K562 (cell line): ENCODE data around the gene XRRA1. TPM values are rescaled to one million over a fixed set of nuclear protein-coding genes. Genes with fewer than 3 reads are reported as not detected.

Source experiments
- ATAC-seq: fragments of 200-7000 bp; cut with Tn5 transposase; 3 replicates; pipeline ENCODE4 v1.9.1; 2020; ENCODE audit warnings: moderate library complexity
- BruUV-seq: library from RNA; stranded (reverse); fragments of 400-500 nt; replicated peaks from 2 replicates; lab custom pipeline; 2021; lab: Mats Ljungman, UMichigan
- CTCF ChIA-PET: fragments of 300-600 bp; formaldehyde crosslinking; extraction: SDS; loops from one replicate; lab custom pipeline; 2021; ENCODE audit warnings: low intra/inter-chr PET ratio; lab: Yijun Ruan, JAX
- POLR2A ChIA-PET: fragments of 300-600, 350-650 bp; sonication (Branson Sonifier 250); formaldehyde crosslinking; extraction: SDS; loops from one replicate; lab custom pipeline; 2021; ENCODE audit warnings: antibody characterized with exemption, inconsistent platforms; lab: Yijun Ruan, JAX
- DNase-seq, 4 experiments: peaks; one replicate each; pipeline versions ENCODE4 v3.0.0 to v3.0.0-alpha.2; 2011 to 2018; ENCODE audit warnings: low spot score in 3 of 4, mixed read lengths in 3 of 4; ENCODE audit errors: extremely low read depth in 1 of 4
- FAIRE-seq: peaks from 2 replicates; lab custom pipeline; 2011; peaks lifted over from hg19 to GRCh38; lab: Jason Lieb, UNC
- H2AFZ ChIP-seq: 2 replicates; pipeline ENCODE4 v1.6.0; 2011; ENCODE audit warnings: low read depth, low read length, control low read depth, inconsistent platforms
- H3K27ac ChIP-seq: fragments of 200-600 bp; 3 replicates; pipeline ENCODE4 v1.8.0; 2011; ENCODE audit warnings: low read depth, mild to moderate bottlenecking, control low read depth, inconsistent platforms, low read length, moderate library complexity, mixed read lengths; ENCODE audit errors: extremely low read depth
- H3K27me3 ChIP-seq, 2 experiments: fragments of 300-600 bp in 1 of 2; 2 replicates in 1 of 2; 3 replicates in 1 of 2; pipeline versions ENCODE4 v1.6.0 to v1.8.0; 2011; ENCODE audit warnings: inconsistent platforms in 2 of 2, low read length in 2 of 2, mild to moderate bottlenecking in 1 of 2, mixed read lengths in 1 of 2, moderate library complexity in 1 of 2; ENCODE audit not compliant: control insufficient read depth in 2 of 2, insufficient read depth in 2 of 2
- H3K36me3 ChIP-seq: fragments of 300-600 bp; 3 replicates; pipeline ENCODE4 v1.8.0; 2011; ENCODE audit warnings: mild to moderate bottlenecking, low read length, inconsistent platforms; ENCODE audit not compliant: control insufficient read depth, insufficient read depth
- H3K4me1 ChIP-seq, 2 experiments: fragments of 200-600 bp in 1 of 2; replicated peaks in 1 of 2; 2 replicates in 1 of 2; 3 replicates in 1 of 2; pipeline versions ENCODE4 v1.5.1 to v1.8.0; 2011; ENCODE audit warnings: inconsistent platforms in 2 of 2, low read length in 2 of 2, mild to moderate bottlenecking in 1 of 2, mixed read lengths in 1 of 2, moderate library complexity in 1 of 2; ENCODE audit not compliant: control insufficient read depth in 2 of 2, insufficient read depth in 2 of 2
- H3K4me2 ChIP-seq: 2 replicates; pipeline ENCODE4 v1.6.1; 2011; ENCODE audit warnings: low read length, control low read depth, inconsistent platforms, mixed read lengths; ENCODE audit not compliant: insufficient read depth
- H3K4me3 ChIP-seq: fragments of 200-600 bp; sonication (generic), shearing (Covaris generic); 2 replicates; pipeline ENCODE4 v1.5.1; 2016; ENCODE audit warnings: control low read depth, inconsistent platforms
- H3K79me2 ChIP-seq: fragments of 200-600 bp; 3 replicates; pipeline ENCODE4 v1.8.0; 2011; ENCODE audit warnings: low read length, inconsistent platforms; ENCODE audit not compliant: control insufficient read depth, insufficient read depth
- H3K9ac ChIP-seq, 2 experiments: 2 replicates each; pipeline versions ENCODE4 v1.6.0 to v1.6.1; 2011; ENCODE audit warnings: low read depth in 2 of 2, low read length in 2 of 2, control low read depth in 1 of 2, inconsistent platforms in 1 of 2, mild to moderate bottlenecking in 1 of 2, mixed read lengths in 1 of 2; ENCODE audit not compliant: insufficient read depth in 1 of 2
- H3K9me1 ChIP-seq: one replicate; pipeline ENCODE4 v1.6.0; 2011; ENCODE audit warnings: inconsistent platforms, mild to moderate bottlenecking, low read length, moderate library complexity; ENCODE audit not compliant: control insufficient read depth, insufficient read depth
- H3K9me3 ChIP-seq: replicated peaks from 2 replicates; pipeline ENCODE4 v1.5.1; 2011; ENCODE audit warnings: low read depth, low read length, inconsistent platforms; ENCODE audit not compliant: control insufficient read depth, insufficient read depth
- H4K20me1 ChIP-seq: replicated peaks from 2 replicates; pipeline ENCODE4 v1.6.1; 2011; ENCODE audit warnings: low read length, inconsistent platforms, mixed read lengths; ENCODE audit not compliant: control insufficient read depth, insufficient read depth
- RBM14 ChIP-seq: fragments of 200-400 bp; formaldehyde crosslinking; IDR thresholded peaks from 2 replicates; pipeline ENCODE4 v1.6.1; 2018; ENCODE audit warnings: low read depth, mild to moderate bottlenecking, low read length, moderate library complexity, borderline replicate concordance; ENCODE audit not compliant: insufficient read depth
- SLC30A9 ChIP-seq: fragments of 250-450 bp; sonication (Bioruptor Pico); IDR thresholded peaks from 2 replicates; pipeline ENCODE4 v1.8.0; 2022; ENCODE audit warnings: mild to moderate bottlenecking, moderate library complexity
- ZNF12 ChIP-seq: sonication (generic); formaldehyde crosslinking; IDR thresholded peaks from 2 replicates; pipeline ENCODE4 v1.4.0; 2020; ENCODE audit warnings: mild to moderate bottlenecking, missing genetic modification reagents
- ZNF76 ChIP-seq: fragments of 250-450 bp; sonication (Bioruptor Pico); IDR thresholded peaks from 2 replicates; pipeline ENCODE4 v1.4.0; 2020; ENCODE audit warnings: mild to moderate bottlenecking, moderate library complexity, borderline replicate concordance
- WGBS: fragments of 100-300 bp; shearing (Covaris generic); methylation state at CpG from one replicate; pipeline ENCODE4 v1.1.6; 2016; ENCODE audit warnings: low coverage, mixed read lengths; ENCODE audit not compliant: insufficient coverage; ENCODE audit errors: missing lambda C conversion rate; 5-methylcytosine and 5-hydroxymethylcytosine counted together
- in situ Hi-C: fragments of 300-500 bp; cut with MboI; formaldehyde crosslinking; loops from 4 replicates; pipeline ENCODE4 v1.15.0; 2018; ENCODE audit warnings: inconsistent platforms, mixed read lengths
- intact Hi-C: fragments of 100-400 bp; cut with micrococcal nuclease; formaldehyde crosslinking; loops from 2 replicates; pipeline ENCODE4 v1.14.2; 2022
- polyA plus RNA-seq, 8 experiments: library from polyadenylated mRNA; depleted of rRNA in 4 of 8; stranded (reverse) in 5 of 8; unstranded in 3 of 8; fragments of >200 nt; fragmentation: Nextera tagmentation in 2 of 8; fragmentation: Illumina TruSeq in 1 of 8; extraction: Ambion mirVana in 2 of 8; extraction: Trizol in 1 of 8; gene quantifications; 2 replicates each; pipeline versions ENCODE4 v1.2.1 to v1.2.3, GENCODE V29; 2011 to 2014; ENCODE audit warnings: inconsistent platforms in 1 of 8, missing spikeins in 1 of 8
- total RNA-seq, 7 experiments: library from RNA; depleted of rRNA in 6 of 7; stranded (reverse); fragments of >200 nt in 6 of 7; fragmentation: Illumina TruSeq in 2 of 7; extraction: Trizol in 2 of 7; gene quantifications; 2 replicates each; pipeline versions ENCODE4 v1.2.1 to v1.2.3, GENCODE V29; 2011 to 2021; ENCODE audit warnings: low replicate concordance in 1 of 7
- TF ChIP-seq, protein P1 (sequence below), 2 experiments: fragments of 450-650 bp; IDR thresholded peaks; 2 replicates each; pipeline ENCODE4 v1.6.1; 2016; ENCODE audit warnings: mild to moderate bottlenecking in 2 of 2, borderline replicate concordance in 1 of 2, low read depth in 1 of 2, moderate library complexity in 1 of 2
- TF ChIP-seq, protein P2 (sequence below): fragments of 450-650 bp; IDR thresholded peaks from 2 replicates; pipeline ENCODE4 v1.6.1; 2018; ENCODE audit warnings: mild to moderate bottlenecking, low read depth; ENCODE audit not compliant: partially characterized antibody
- TF ChIP-seq, protein P3 (sequence below): fragments of 450-650 bp; IDR thresholded peaks from 2 replicates; pipeline ENCODE4 v1.6.1; 2016; ENCODE audit warnings: missing biosample characterization, missing genetic modification characterization

Gene XRRA1
- total and polyA plus RNA-seq, 9 of the 15 experiments (the other 6 are each of a cell fraction or from before 2014, with no cell fraction given) = 5.0 to 22.5 (median 16.0) TPM

DNA sequence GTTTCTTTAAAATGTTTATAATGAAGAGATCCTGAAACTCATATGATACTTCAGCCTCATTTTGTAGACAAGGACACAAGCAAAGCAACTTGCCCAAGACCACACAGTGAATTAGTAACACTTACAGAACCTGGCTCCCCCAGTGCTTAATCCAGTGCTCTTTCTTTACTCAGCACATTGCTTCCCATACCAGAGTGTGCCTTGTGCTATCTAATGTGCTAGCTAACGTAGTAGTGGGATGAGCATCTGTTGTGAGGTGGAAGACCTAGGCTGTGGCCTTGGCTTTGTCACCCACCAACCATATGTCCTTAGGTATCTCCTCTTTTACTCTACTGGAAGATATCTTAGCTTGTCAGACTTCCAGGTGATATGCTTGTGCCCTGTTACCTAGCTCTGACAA, 5.3 kb upstream of the XRRA1 start:
- FAIRE-seq = no peak
- no peak overlapping the region for H2AFZ ChIP-seq
- peaks cover 34% of the 10 kb centered on the region for H4K20me1 ChIP-seq
- TF ChIP-seq RBM14 = no peak
- TF ChIP-seq, protein P1, sequence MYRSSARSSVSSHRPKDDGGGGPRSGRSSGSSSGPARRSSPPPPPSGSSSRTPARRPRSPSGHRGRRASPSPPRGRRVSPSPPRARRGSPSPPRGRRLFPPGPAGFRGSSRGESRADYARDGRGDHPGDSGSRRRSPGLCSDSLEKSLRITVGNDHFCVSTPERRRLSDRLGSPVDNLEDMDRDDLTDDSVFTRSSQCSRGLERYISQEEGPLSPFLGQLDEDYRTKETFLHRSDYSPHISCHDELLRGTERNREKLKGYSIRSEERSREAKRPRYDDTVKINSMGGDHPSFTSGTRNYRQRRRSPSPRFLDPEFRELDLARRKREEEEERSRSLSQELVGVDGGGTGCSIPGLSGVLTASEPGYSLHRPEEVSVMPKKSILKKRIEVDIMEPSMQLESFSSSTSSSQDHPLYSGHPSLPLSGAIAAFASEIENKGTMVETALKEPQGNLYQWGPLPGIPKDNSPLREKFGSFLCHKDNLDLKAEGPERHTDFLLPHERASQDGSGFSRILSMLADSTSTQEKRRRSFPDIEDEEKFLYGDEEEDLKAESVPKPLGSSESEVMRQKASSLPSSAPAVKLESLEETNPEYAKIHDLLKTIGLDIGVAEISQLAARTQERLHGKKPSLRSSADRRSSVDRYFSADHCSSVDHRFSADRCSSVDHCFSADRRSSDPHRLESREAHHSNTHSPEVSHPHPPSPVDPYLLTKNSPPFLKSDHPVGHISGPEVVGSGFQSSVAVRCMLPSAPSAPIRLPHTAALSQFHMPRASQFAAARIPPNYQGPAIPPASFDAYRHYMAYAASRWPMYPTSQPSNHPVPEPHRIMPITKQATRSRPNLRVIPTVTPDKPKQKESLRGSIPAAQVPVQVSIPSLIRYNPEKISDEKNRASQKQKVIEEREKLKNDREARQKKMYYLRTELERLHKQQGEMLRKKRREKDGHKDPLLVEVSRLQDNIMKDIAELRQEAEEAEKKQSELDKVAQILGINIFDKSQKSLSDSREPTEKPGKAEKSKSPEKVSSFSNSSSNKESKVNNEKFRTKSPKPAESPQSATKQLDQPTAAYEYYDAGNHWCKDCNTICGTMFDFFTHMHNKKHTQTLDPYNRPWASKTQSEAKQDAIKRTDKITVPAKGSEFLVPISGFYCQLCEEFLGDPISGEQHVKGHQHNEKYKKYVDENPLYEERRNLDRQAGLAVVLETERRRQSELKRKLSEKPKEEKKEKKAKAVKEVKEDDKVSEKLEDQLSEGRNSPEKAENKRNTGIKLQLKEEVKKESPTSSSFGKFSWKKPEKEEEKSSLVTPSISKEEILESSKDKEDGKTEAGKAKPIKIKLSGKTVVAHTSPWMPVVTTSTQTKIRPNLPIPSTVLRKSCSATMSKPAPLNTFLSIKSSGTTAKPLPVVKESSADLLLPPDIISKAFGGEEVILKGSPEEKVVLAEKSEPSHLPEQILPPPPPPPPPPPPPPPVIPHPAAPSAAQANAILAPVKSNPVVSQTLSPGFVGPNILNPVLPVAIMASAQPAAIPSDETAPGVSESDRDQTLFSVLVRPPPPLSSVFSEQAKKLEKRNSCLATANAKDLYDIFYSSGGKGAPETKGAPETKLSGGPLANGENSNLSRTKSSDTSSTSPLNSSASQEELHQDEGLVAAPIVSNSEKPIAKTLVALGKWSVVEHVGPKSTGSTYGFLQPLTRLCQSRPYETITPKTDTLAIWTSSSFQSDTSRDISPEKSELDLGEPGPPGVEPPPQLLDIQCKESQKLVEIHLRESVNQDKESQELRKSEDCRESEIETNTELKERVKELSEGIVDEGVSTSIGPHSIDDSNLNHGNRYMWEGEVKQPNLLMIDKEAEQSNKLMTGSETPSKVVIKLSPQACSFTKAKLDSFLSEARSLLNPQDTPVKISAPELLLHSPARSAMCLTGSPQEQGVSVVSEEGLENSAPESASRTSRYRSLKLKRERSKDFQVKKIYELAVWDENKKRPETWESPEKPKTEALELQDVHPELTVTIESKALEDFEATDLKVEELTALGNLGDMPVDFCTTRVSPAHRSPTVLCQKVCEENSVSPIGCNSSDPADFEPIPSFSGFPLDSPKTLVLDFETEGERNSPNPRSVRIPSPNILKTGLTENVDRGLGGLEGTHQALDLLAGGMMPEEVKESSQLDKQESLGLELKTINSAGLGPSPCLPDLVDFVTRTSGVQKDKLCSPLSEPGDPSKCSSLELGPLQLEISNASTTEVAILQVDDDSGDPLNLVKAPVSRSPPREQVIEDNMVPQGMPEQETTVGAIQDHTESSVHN (IDR thresholded peaks at IDR 0.05; ENCODE audit: borderline replicate concordance in 1 of 2, low read depth in 1 of 2) = no peak
- peak; percentile 92 for TF ChIP-seq ZNF12 (CRISPR knock-in tag)
- TF ChIP-seq, protein P2, sequence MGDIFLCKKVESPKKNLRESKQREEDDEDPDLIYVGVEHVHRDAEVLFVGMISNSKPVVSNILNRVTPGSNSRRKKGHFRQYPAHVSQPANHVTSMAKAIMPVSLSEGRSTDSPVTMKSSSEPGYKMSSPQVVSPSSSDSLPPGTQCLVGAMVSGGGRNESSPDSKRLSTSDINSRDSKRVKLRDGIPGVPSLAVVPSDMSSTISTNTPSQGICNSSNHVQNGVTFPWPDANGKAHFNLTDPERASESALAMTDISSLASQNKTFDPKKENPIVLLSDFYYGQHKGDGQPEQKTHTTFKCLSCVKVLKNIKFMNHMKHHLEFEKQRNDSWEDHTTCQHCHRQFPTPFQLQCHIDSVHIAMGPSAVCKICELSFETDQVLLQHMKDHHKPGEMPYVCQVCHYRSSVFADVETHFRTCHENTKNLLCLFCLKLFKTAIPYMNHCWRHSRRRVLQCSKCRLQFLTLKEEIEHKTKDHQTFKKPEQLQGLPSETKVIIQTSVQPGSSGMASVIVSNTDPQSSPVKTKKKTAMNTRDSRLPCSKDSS = no peak
- TF ChIP-seq, protein P3, sequence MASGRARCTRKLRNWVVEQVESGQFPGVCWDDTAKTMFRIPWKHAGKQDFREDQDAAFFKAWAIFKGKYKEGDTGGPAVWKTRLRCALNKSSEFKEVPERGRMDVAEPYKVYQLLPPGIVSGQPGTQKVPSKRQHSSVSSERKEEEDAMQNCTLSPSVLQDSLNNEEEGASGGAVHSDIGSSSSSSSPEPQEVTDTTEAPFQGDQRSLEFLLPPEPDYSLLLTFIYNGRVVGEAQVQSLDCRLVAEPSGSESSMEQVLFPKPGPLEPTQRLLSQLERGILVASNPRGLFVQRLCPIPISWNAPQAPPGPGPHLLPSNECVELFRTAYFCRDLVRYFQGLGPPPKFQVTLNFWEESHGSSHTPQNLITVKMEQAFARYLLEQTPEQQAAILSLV (tag) = no peak
- TF ChIP-seq SLC30A9 (CRISPR knock-in tag) = no peak
- no peak for TF ChIP-seq ZNF76 (CRISPR knock-in tag)
- H3K27ac ChIP-seq = no peak overlapping the region
- H3K9ac ChIP-seq = no peak overlapping the region
- BruUV-seq = no TSS peak
- no peak for ATAC-seq
- no peak for DNase-seq
- H3K4me1 ChIP-seq = peaks cover 4 to 35% of the 10 kb centered on the region in 2 experiments; a peak in 3 of 5 replicates
- H3K4me3 ChIP-seq = no peak overlapping the region
- ChIA-PET POLR2A (interaction anchor here (0.5 to 1.2 kb wide), 2 partner anchors 10 to 20 kb away, joined by 3 read pairs; no protein-coding TSS in a partner anchor), CTCF (interaction anchor here (0.7 kb wide), 1 partner anchor 297 kb away, joined by 3 read pairs; no protein-coding TSS in a partner anchor)
- WGBS = 64% methylated on average over 1 of the region's 1 CpG
- H3K79me2 ChIP-seq = peaks cover 99% of the 10 kb centered on the region
- H3K27me3 ChIP-seq = no peaks in the 10 kb centered on the region
- no peaks in the 10 kb centered on the region for H3K9me1 ChIP-seq
- H3K9me3 ChIP-seq = no peaks in the 10 kb centered on the region
- in situ Hi-C loops (no loop called here), intact Hi-C loops (no loop called here)
- no peak overlapping the region for H3K4me2 ChIP-seq
- H3K36me3 ChIP-seq = peaks cover 71% of the 10 kb centered on the region
